Panc1 (cell line): ENCODE measurements around the gene SESN2. TPM values are rescaled to one million over a fixed set of nuclear protein-coding genes. Genes with fewer than 3 reads are reported as not detected.

Source experiments
- ATAC-seq: fragments of 200-7000 bp; cut with Tn5 transposase; 2 replicates; pipeline ENCODE4 v1.9.1; 2020; ENCODE audit warnings: mild to moderate bottlenecking, moderate library complexity
- Bru-seq: library from RNA; stranded (reverse); fragments of 400-500 nt; gene quantifications from one replicate; lab custom pipeline; 2021; lab: Mats Ljungman, UMichigan
- BruChase-seq, 2 experiments: library from RNA; stranded (reverse); fragments of 400-500 nt; gene quantifications; one replicate each; lab custom pipeline; 2021; lab: Mats Ljungman, UMichigan
- BruUV-seq: library from RNA; stranded (reverse); fragments of 400-500 nt; replicated peaks from 2 replicates; lab custom pipeline; 2021; lab: Mats Ljungman, UMichigan
- CTCF ChIA-PET: fragments of 300-600 bp; sonication (Branson Sonifier 250); formaldehyde crosslinking; loops from one replicate; lab custom pipeline; 2022; ENCODE audit warnings: antibody characterized with exemption; lab: Charles Lee
- POLR2A ChIA-PET: fragments of 300-600 bp; sonication (Branson Sonifier 250); formaldehyde crosslinking; loops from one replicate; lab custom pipeline; 2022; ENCODE audit warnings: antibody characterized with exemption; lab: Charles Lee
- DNase-seq: peaks from one replicate; pipeline ENCODE4 v3.0.0-alpha.2; 2010; ENCODE audit warnings: low read depth, low spot score
- H3K27ac ChIP-seq: 2 replicates; pipeline ENCODE4 v1.5.1; 2011; ENCODE audit warnings: mild to moderate bottlenecking, low read length, inconsistent platforms
- H3K27me3 ChIP-seq: fragments of 200-500 bp; sonication (Bioruptor generic); 2 replicates; pipeline ENCODE4 v1.6.0; 2014; ENCODE audit warnings: low read length, inconsistent platforms; ENCODE audit not compliant: control insufficient read depth, insufficient read depth
- H3K36me3 ChIP-seq: fragments of 200-500 bp; sonication (Bioruptor generic); 2 replicates; pipeline ENCODE4 v1.5.1; 2014; ENCODE audit warnings: inconsistent platforms, mild to moderate bottlenecking, low read length, moderate library complexity; ENCODE audit not compliant: control insufficient read depth, insufficient read depth
- H3K4me1 ChIP-seq: 2 replicates; pipeline ENCODE4 v1.5.1; 2011; ENCODE audit warnings: inconsistent platforms, mild to moderate bottlenecking, low read length, moderate library complexity; ENCODE audit not compliant: control insufficient read depth, insufficient read depth
- H3K4me3 ChIP-seq, 2 experiments: 2 replicates each; pipeline ENCODE4 v1.5.1; 2011 to 2012; ENCODE audit warnings: low read depth in 2 of 2, low read length in 2 of 2, mild to moderate bottlenecking in 2 of 2, inconsistent platforms in 1 of 2, moderate library complexity in 1 of 2
- H3K9me3 ChIP-seq: fragments of 200-500 bp; sonication (Bioruptor generic); 2 replicates; pipeline ENCODE4 v1.5.1; 2014; ENCODE audit warnings: low read depth, mild to moderate bottlenecking, inconsistent platforms, low read length, moderate library complexity; ENCODE audit not compliant: control insufficient read depth, insufficient read depth
- POLR2AphosphoS5 ChIP-seq: IDR thresholded peaks from 2 replicates; pipeline ENCODE4 v1.6.1; 2012; ENCODE audit warnings: mild to moderate bottlenecking, low read depth, low read length, moderate library complexity
- SIN3A ChIP-seq: IDR thresholded peaks from 2 replicates; pipeline ENCODE4 v1.6.1; 2012; ENCODE audit warnings: low read depth, mild to moderate bottlenecking, low read length, moderate library complexity, borderline replicate concordance; ENCODE audit not compliant: insufficient read depth
- TCF7L2 ChIP-seq: IDR thresholded peaks from 2 replicates; pipeline ENCODE4 v1.6.1; 2011; ENCODE audit warnings: mild to moderate bottlenecking, low read depth, low read length, inconsistent platforms
- in situ Hi-C: cut with HindIII; loops from 2 replicates; pipeline ENCODE4 v1.10.0; 2016; ENCODE audit warnings: low sequenced_read_pairs, low pct_unique_long_range_greater_than_20kb
- intact Hi-C: fragments of 100-400 bp; cut with micrococcal nuclease; formaldehyde crosslinking; loops from one replicate; pipeline ENCODE4 v1.10.0; 2022; ENCODE audit not compliant: unreplicated experiment
- long read RNA-seq: library from polyadenylated mRNA; unstranded; transcript quantifications from one replicate; pipeline ENCODE4 v2.0.0, GENCODE V29; 2021; ENCODE audit not compliant: unreplicated experiment
- polyA plus RNA-seq: library from polyadenylated mRNA; unstranded; fragments of >200 nt; gene quantifications from one replicate; pipeline ENCODE4 v1.2.1, GENCODE V29; 2012; ENCODE audit warnings: missing spikeins; ENCODE audit not compliant: insufficient read length
- total RNA-seq: library from RNA; stranded (reverse); gene quantifications from one replicate; pipeline ENCODE4 v1.2.1, GENCODE V29; 2021; ENCODE audit not compliant: unreplicated experiment
- TF ChIP-seq, protein P1 (sequence below), 2 experiments: IDR thresholded peaks; 2 replicates each; pipeline ENCODE4 v1.6.1; 2011 to 2012; ENCODE audit warnings: low read depth in 2 of 2, control low read depth in 1 of 2, low read length in 1 of 2, mild to moderate bottlenecking in 1 of 2, moderate library complexity in 1 of 2; ENCODE audit not compliant: insufficient read depth in 1 of 2
- TF ChIP-seq, protein P2 (sequence below): fragments of 450-650 bp; IDR thresholded peaks from 2 replicates; pipeline ENCODE4 v1.5.1; 2017; ENCODE audit warnings: mild to moderate bottlenecking

SESN2 gene, protein sequence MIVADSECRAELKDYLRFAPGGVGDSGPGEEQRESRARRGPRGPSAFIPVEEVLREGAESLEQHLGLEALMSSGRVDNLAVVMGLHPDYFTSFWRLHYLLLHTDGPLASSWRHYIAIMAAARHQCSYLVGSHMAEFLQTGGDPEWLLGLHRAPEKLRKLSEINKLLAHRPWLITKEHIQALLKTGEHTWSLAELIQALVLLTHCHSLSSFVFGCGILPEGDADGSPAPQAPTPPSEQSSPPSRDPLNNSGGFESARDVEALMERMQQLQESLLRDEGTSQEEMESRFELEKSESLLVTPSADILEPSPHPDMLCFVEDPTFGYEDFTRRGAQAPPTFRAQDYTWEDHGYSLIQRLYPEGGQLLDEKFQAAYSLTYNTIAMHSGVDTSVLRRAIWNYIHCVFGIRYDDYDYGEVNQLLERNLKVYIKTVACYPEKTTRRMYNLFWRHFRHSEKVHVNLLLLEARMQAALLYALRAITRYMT
- 19.7 TPM for total RNA-seq
- polyA plus RNA-seq: 20.8 TPM
- percentile 83 among the genes with signal in this experiment for Bru-seq, nascent RNA
- BruChase-seq, experiment 1, labeled RNA remaining after a 2-hour chase: percentile 69 among the genes with signal in this experiment
- BruChase-seq, experiment 2, labeled RNA remaining after a 6-hour chase: percentile 67 among the genes with signal in this experiment
- long read RNA-seq, transcript SESN2-201 (10 exons, 3,453 nt): major isoform, 27 of 41 reads
- long read RNA-seq, partial matches to known transcripts: 8 of 41 reads
- long read RNA-seq, other reads (novel, unspliced or antisense): 6 of 41 reads

DNA sequence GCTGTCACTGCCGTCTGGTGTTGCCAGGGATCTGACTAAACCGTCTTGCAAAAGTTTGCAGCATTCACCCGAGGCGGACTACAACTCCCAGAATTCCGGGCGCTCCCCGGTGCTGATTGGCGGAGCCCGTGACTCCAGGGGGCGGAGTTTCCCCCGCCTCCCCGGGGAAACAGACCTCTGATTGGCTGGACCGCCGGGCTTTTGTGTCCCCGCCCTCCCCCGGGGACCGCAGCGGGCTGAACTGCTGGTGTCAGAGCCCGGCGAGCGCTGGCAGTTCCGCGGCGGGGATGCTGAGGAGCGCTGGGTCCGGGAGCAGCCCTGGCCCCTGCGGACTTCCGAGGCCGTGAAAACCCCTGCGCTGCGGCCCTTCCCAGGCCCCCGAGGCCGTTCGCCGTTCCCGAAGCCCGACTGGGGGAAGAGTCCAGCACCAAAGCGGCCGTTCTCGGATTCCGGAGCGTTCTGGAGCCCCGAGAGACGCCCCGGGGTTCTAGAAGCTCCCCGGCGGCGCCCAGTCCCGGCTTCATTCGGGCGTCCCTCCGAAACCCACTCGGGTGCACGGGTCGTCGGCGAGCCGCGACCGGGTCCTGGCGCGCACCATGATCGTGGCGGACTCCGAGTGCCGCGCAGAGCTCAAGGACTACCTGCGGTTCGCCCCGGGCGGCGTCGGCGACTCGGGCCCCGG, at the start of gene SESN2:
SESN2 (plus strand) TSS at position 267 of the 682 bp plus-strand sequence; CDS start at position 597, 330 bp downstream.
- Histone ChIP-seq H3K9me3 (no peaks in the 10 kb centered on the region), H3K4me1 (peaks cover 30% of the 10 kb centered on the region), H3K4me3 (peak within 1 kb of the TSS; percentile 80 to 98), H3K36me3 (no peaks in the 10 kb centered on the region), H3K27ac (peak within 1 kb of the TSS; percentile 88), H3K27me3 (no peaks in the 10 kb centered on the region)
- CTCF ChIA-PET: interaction anchor here (1.9 kb wide), 1 partner anchor 101 kb away, joined by 6 read pairs; no protein-coding TSS in a partner anchor
- ATAC-seq (peak; percentile 94), DNase-seq (peak; percentile 100)
- in situ Hi-C loops (loop anchor here (10.0 kb wide), 1 partner anchor 85 kb away; no protein-coding TSS in a partner anchor), intact Hi-C loops (no loop called here)
- POLR2A ChIA-PET: interaction anchor here (0.6 kb wide), 2 partner anchors 16 to 33 kb away, joined by 4 read pairs; no protein-coding TSS in a partner anchor
- peak; percentile 93 for TF ChIP-seq POLR2AphosphoS5
- TF ChIP-seq, protein P1, sequence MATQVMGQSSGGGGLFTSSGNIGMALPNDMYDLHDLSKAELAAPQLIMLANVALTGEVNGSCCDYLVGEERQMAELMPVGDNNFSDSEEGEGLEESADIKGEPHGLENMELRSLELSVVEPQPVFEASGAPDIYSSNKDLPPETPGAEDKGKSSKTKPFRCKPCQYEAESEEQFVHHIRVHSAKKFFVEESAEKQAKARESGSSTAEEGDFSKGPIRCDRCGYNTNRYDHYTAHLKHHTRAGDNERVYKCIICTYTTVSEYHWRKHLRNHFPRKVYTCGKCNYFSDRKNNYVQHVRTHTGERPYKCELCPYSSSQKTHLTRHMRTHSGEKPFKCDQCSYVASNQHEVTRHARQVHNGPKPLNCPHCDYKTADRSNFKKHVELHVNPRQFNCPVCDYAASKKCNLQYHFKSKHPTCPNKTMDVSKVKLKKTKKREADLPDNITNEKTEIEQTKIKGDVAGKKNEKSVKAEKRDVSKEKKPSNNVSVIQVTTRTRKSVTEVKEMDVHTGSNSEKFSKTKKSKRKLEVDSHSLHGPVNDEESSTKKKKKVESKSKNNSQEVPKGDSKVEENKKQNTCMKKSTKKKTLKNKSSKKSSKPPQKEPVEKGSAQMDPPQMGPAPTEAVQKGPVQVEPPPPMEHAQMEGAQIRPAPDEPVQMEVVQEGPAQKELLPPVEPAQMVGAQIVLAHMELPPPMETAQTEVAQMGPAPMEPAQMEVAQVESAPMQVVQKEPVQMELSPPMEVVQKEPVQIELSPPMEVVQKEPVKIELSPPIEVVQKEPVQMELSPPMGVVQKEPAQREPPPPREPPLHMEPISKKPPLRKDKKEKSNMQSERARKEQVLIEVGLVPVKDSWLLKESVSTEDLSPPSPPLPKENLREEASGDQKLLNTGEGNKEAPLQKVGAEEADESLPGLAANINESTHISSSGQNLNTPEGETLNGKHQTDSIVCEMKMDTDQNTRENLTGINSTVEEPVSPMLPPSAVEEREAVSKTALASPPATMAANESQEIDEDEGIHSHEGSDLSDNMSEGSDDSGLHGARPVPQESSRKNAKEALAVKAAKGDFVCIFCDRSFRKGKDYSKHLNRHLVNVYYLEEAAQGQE (IDR thresholded peaks at IDR 0.05; ENCODE audit: insufficient read depth in 1 of 2, low read depth in 2 of 2, low read length in 1 of 2): no peak
- TF ChIP-seq SIN3A: peak; percentile 96; the same call in 1 of the 2 replicates
- BruUV-seq: TSS peak; percentile 67

DNA sequence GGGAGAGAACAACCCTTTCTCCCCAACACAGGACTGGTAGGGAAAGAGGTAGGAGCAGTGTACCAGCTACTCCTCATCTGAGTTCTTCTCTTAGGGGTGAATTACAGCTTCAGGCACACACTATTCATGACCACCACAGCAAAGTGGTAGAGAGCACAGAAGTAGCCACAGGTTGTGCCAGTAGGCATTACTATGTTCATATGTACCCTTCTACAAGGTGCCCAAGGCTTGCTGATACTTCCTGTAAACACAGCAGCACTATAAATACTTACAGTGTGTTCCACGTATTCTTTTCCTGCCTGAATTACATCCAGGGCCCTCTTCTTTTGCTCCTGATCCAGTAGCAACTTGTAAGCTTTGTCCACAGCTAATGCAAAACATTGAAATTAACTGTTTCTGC, 49.6 kb upstream of the SESN2 start:
- BruUV-seq: no TSS peak
- ChIA-PET POLR2A (no interaction called here), CTCF (interaction anchor here (1.3 kb wide), 1 partner anchor 118 kb away, joined by 16 read pairs; no protein-coding TSS in a partner anchor)
- no peak for ATAC-seq
- no peak for DNase-seq
- in situ Hi-C loops (no loop called here), intact Hi-C loops (loop anchor here (1.0 kb wide), 1 partner anchor 118 kb away; no protein-coding TSS in a partner anchor)
- TF ChIP-seq TCF7L2 (no peak), SIN3A (no peak), POLR2AphosphoS5 (no peak)
- TF ChIP-seq, protein P2, sequence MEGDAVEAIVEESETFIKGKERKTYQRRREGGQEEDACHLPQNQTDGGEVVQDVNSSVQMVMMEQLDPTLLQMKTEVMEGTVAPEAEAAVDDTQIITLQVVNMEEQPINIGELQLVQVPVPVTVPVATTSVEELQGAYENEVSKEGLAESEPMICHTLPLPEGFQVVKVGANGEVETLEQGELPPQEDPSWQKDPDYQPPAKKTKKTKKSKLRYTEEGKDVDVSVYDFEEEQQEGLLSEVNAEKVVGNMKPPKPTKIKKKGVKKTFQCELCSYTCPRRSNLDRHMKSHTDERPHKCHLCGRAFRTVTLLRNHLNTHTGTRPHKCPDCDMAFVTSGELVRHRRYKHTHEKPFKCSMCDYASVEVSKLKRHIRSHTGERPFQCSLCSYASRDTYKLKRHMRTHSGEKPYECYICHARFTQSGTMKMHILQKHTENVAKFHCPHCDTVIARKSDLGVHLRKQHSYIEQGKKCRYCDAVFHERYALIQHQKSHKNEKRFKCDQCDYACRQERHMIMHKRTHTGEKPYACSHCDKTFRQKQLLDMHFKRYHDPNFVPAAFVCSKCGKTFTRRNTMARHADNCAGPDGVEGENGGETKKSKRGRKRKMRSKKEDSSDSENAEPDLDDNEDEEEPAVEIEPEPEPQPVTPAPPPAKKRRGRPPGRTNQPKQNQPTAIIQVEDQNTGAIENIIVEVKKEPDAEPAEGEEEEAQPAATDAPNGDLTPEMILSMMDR: no peak
- TF ChIP-seq, protein P1 (IDR thresholded peaks at IDR 0.05; ENCODE audit: insufficient read depth in 1 of 2, low read depth in 2 of 2, low read length in 1 of 2): no peak
- H3K36me3 ChIP-seq: peaks cover 53% of the 10 kb centered on the region
- no peaks in the 10 kb centered on the region for H3K4me1 ChIP-seq
- H3K27ac ChIP-seq: no peak overlapping the region
- no peaks in the 10 kb centered on the region for H3K27me3 ChIP-seq
- H3K9me3 ChIP-seq: no peaks in the 10 kb centered on the region
- no peak overlapping the region for H3K4me3 ChIP-seq
